Vagina (tissue), 2 donors: ENCODE measurements around the gene TNS3. TPM values are rescaled to one million over a fixed set of nuclear protein-coding genes. Genes with fewer than 3 reads are reported as not detected.

Source experiments
- DNase-seq, 2 donors: peaks; one replicate each; pipeline ENCODE4 v3.0.0-alpha.2; 2017; ENCODE audit errors: extremely low spot score in 2 of 2
- H3K27ac ChIP-seq: fragments of 200-600 bp; sonication (generic); one replicate; pipeline ENCODE4 v1.5.1; 2019
- H3K27me3 ChIP-seq: fragments of 200-600 bp; sonication (generic); one replicate; pipeline ENCODE4 v1.5.1; 2019
- H3K36me3 ChIP-seq, 2 donors: fragments of 200-600 bp; sonication (generic); one replicate each; pipeline ENCODE4 v1.5.1; 2017 to 2019
- H3K4me1 ChIP-seq: fragments of 200-600 bp; sonication (generic); one replicate; pipeline ENCODE4 v1.5.1; 2019
- H3K4me3 ChIP-seq, 2 donors: fragments of 200-600 bp; sonication (generic); 1 replicate in 1 of 2; 2 replicates in 1 of 2; pipeline ENCODE4 v1.5.1; 2016 to 2019
- H3K9me3 ChIP-seq: fragments of 200-600 bp; sonication (generic); one replicate; pipeline ENCODE4 v1.5.1; 2019
- CTCF ChIP-seq, 3 experiments: fragments of 450-650 bp in 2 of 3; fragments of 200-600 bp in 1 of 3; sonication (generic) in 1 of 3; IDR thresholded peaks; one replicate each; pipeline ENCODE4 v1.5.1; 2017 to 2019; ENCODE audit warnings: antibody characterized with exemption in 3 of 3, mild to moderate bottlenecking in 2 of 3, moderate library complexity in 2 of 3
- POLR2A ChIP-seq, 2 donors: fragments of 450-650 bp; IDR thresholded peaks; one replicate each; pipeline ENCODE4 v1.6.1; 2017; ENCODE audit warnings: antibody characterized with exemption in 2 of 2, mild to moderate bottlenecking in 2 of 2, moderate library complexity in 2 of 2
- POLR2AphosphoS5 ChIP-seq, 2 donors: sonication (generic); formaldehyde crosslinking; IDR thresholded peaks; one replicate each; pipeline ENCODE4 v1.9.0; 2017; ENCODE audit warnings: antibody characterized with exemption in 2 of 2, mild to moderate bottlenecking in 2 of 2, low read depth in 1 of 2; ENCODE audit not compliant: insufficient read depth in 1 of 2
- intact Hi-C: fragments of 100-400 bp; cut with DNase I; formaldehyde crosslinking; loops from one replicate; pipeline ENCODE4 v1.15.1; 2023
- total RNA-seq: library from RNA; depleted of rRNA; stranded (reverse); fragments of >200 nt; gene quantifications from one replicate; pipeline ENCODE4 v1.2.3, GENCODE V29; 2016

TNS3 gene
- total RNA-seq, 1 donor from 2014 or later, result 36.8 TPM

- TF ChIP-seq POLR2A (IDR thresholded peaks at IDR 0.05) (no peak), CTCF (IDR thresholded peaks at IDR 0.05) (no peak), POLR2AphosphoS5 (IDR thresholded peaks at IDR 0.05; ENCODE audit: insufficient read depth in 1 of 2, low read depth in 1 of 2) (no peak)
- Histone ChIP-seq H3K4me1 (no peaks in the 10 kb centered on the region), H3K36me3 (peaks cover 0 to 8% of the 10 kb centered on the region in 2 donors), H3K27ac (no peak overlapping the region), H3K27me3 (no peaks in the 10 kb centered on the region), H3K4me3 (no peak overlapping the region), H3K9me3 (no peaks in the 10 kb centered on the region)
- intact Hi-C loops, result no loop called here
- DNase-seq, result no peak
These were observed 191.0 kb downstream of the TNS3 start for GRCh38 chr7:47390914-47391313.

- intact Hi-C loops, result no loop called here
- Histone ChIP-seq H3K36me3 (peaks cover 0 to 4% of the 10 kb centered on the region in 2 donors), H3K9me3 (no peaks in the 10 kb centered on the region), H3K27me3 (no peaks in the 10 kb centered on the region), H3K4me1 (no peaks in the 10 kb centered on the region), H3K4me3 (no peak overlapping the region), H3K27ac (no peak overlapping the region)
- no peak for TF ChIP-seq POLR2AphosphoS5 (IDR thresholded peaks at IDR 0.05; ENCODE audit: insufficient read depth in 1 of 2, low read depth in 1 of 2)
- no peak for TF ChIP-seq POLR2A (IDR thresholded peaks at IDR 0.05)
- TF ChIP-seq CTCF (IDR thresholded peaks at IDR 0.05), result no peak
- DNase-seq, result no peak
These were observed 191.8 kb downstream of the TNS3 start for GRCh38 chr7:47389923-47390630.

- Histone ChIP-seq H3K27me3 (no peaks in the 10 kb centered on the region), H3K36me3 (no peaks in the 10 kb centered on the region), H3K4me3 (no peak overlapping the region), H3K9me3 (no peaks in the 10 kb centered on the region), H3K4me1 (no peaks in the 10 kb centered on the region), H3K27ac (no peak overlapping the region)
- no peak for TF ChIP-seq CTCF (IDR thresholded peaks at IDR 0.05)
- TF ChIP-seq POLR2AphosphoS5 (IDR thresholded peaks at IDR 0.05; ENCODE audit: insufficient read depth in 1 of 2, low read depth in 1 of 2), result no peak
- no peak for TF ChIP-seq POLR2A (IDR thresholded peaks at IDR 0.05)
- no peak for DNase-seq
- intact Hi-C loops, result no loop called here
These were observed 192.6 kb downstream of the TNS3 start for GRCh38 chr7:47389171-47389922.

- DNase-seq, result no peak
- H3K36me3 ChIP-seq, result no peaks in the 10 kb centered on the region
- H3K9me3 ChIP-seq, result no peaks in the 10 kb centered on the region
- no peak overlapping the region for H3K27ac ChIP-seq
- TF ChIP-seq CTCF (IDR thresholded peaks at IDR 0.05) (no peak), POLR2A (IDR thresholded peaks at IDR 0.05) (no peak), POLR2AphosphoS5 (IDR thresholded peaks at IDR 0.05; ENCODE audit: insufficient read depth in 1 of 2, low read depth in 1 of 2) (no peak)
- no peak overlapping the region for H3K4me3 ChIP-seq
- H3K27me3 ChIP-seq, result no peaks in the 10 kb centered on the region
- H3K4me1 ChIP-seq, result no peaks in the 10 kb centered on the region
- intact Hi-C loops, result no loop called here
These were observed 194.4 kb downstream of the TNS3 start for GRCh38 chr7:47387506-47387905.
